ENCODE measurements around the gene PRELID3B.
"Not testable (repeated sequence)": the region's sequence is repeated elsewhere in the genome, so short reads cannot be mapped to it uniquely, and the experiment has no call there.

PRELID3B gene

GRCh38 chr20:59048681-59049030 lies 6.1 kb upstream of the PRELID3B start:
- peak overlapping the region; percentile 19 for H2AFZ ChIP-seq (ENCODE audit: low read length, unreplicated experiment)

GRCh38 chr20:59047938-59048680 lies 5.5 kb upstream of the PRELID3B start:
- H3K27ac ChIP-seq (ENCODE audit: low read depth, low read length) = peak overlapping the region; percentile 24
- H3K27me3 ChIP-seq (ENCODE audit: insufficient read depth, low read length) = peaks cover 18% of the 10 kb centered on the region
- H3K36me3 ChIP-seq (ENCODE audit: insufficient read depth, low read length) = no peaks in the 10 kb centered on the region
- peak overlapping the region; percentile 19 for H2AFZ ChIP-seq (ENCODE audit: low read length, unreplicated experiment)
- H3K79me2 ChIP-seq (ENCODE audit: control insufficient read depth, insufficient read depth, low read length, unreplicated experiment) = no peaks in the 10 kb centered on the region
- peaks cover 13% of the 10 kb centered on the region for H3K4me1 ChIP-seq (ENCODE audit: control insufficient read depth, insufficient read depth, low read length, unreplicated experiment)
- H3K4me3 ChIP-seq (ENCODE audit: low read depth, low read length) = peak overlapping the region; percentile 63

More at GRCh38 chr20:59048681-59049030, 6.1 kb upstream of the PRELID3B start:
- H3K36me3 ChIP-seq (ENCODE audit: insufficient read depth, low read length) = no peaks in the 10 kb centered on the region
- H3K4me1 ChIP-seq (ENCODE audit: control insufficient read depth, insufficient read depth, low read length, unreplicated experiment) = peaks cover 9% of the 10 kb centered on the region
- H3K27ac ChIP-seq (ENCODE audit: low read depth, low read length) = peak overlapping the region; percentile 24
- H3K4me3 ChIP-seq (ENCODE audit: low read depth, low read length) = peak overlapping the region; percentile 63
- no peaks in the 10 kb centered on the region for H3K79me2 ChIP-seq (ENCODE audit: control insufficient read depth, insufficient read depth, low read length, unreplicated experiment)
- H3K27me3 ChIP-seq (ENCODE audit: insufficient read depth, low read length) = peaks cover 22% of the 10 kb centered on the region

- Histone ChIP-seq H2AFZ (ENCODE audit: low read length, unreplicated experiment) (no peak overlapping the region), H3K4me1 (ENCODE audit: control insufficient read depth, insufficient read depth, low read length, unreplicated experiment) (peaks cover 14% of the 10 kb centered on the region), H3K79me2 (ENCODE audit: control insufficient read depth, insufficient read depth, low read length, unreplicated experiment) (peaks cover 8% of the 10 kb centered on the region), H3K27ac (ENCODE audit: low read depth, low read length) (no peak overlapping the region), H3K27me3 (ENCODE audit: insufficient read depth, low read length) (peaks cover 9% of the 10 kb centered on the region; the same call in 1 of the 2 replicates), H3K4me3 (ENCODE audit: low read depth, low read length) (no peak overlapping the region), H3K36me3 (ENCODE audit: insufficient read depth, low read length) (no peaks in the 10 kb centered on the region)
Measured at GRCh38 chr20:59046862-59047261, 4.3 kb upstream of the PRELID3B start.

- Histone ChIP-seq H2AFZ (ENCODE audit: low read length, unreplicated experiment) (no peak overlapping the region), H3K27ac (ENCODE audit: low read depth, low read length) (no peak overlapping the region), H3K4me1 (ENCODE audit: control insufficient read depth, insufficient read depth, low read length, unreplicated experiment) (peaks cover 34% of the 10 kb centered on the region), H3K27me3 (ENCODE audit: insufficient read depth, low read length) (no peaks in the 10 kb centered on the region), H3K79me2 (ENCODE audit: control insufficient read depth, insufficient read depth, low read length, unreplicated experiment) (peaks cover 28% of the 10 kb centered on the region), H3K36me3 (ENCODE audit: insufficient read depth, low read length) (peaks cover 7% of the 10 kb centered on the region; the same call in 1 of the 2 replicates), H3K4me3 (ENCODE audit: low read depth, low read length) (no peak overlapping the region)
Measured at GRCh38 chr20:59044796-59045195, 2.2 kb upstream of the PRELID3B start.

GRCh38 chr20:59044295-59044694 lies 1.7 kb upstream of the PRELID3B start:
- H3K27ac ChIP-seq (ENCODE audit: low read depth, low read length) = no peak overlapping the region
- H3K27me3 ChIP-seq (ENCODE audit: insufficient read depth, low read length) = no peaks in the 10 kb centered on the region
- H3K4me3 ChIP-seq (ENCODE audit: low read depth, low read length) = no peak overlapping the region
- H2AFZ ChIP-seq (ENCODE audit: low read length, unreplicated experiment) = peak overlapping the region; percentile 67
- peaks cover 39% of the 10 kb centered on the region for H3K4me1 ChIP-seq (ENCODE audit: control insufficient read depth, insufficient read depth, low read length, unreplicated experiment)
- peaks cover 7% of the 10 kb centered on the region; the same call in 1 of the 2 replicates for H3K36me3 ChIP-seq (ENCODE audit: insufficient read depth, low read length)
- peaks cover 33% of the 10 kb centered on the region for H3K79me2 ChIP-seq (ENCODE audit: control insufficient read depth, insufficient read depth, low read length, unreplicated experiment)

GRCh38 chr20:59043698-59044097 lies 1.1 kb upstream of the PRELID3B start:
- peaks cover 7% of the 10 kb centered on the region; the same call in 1 of the 2 replicates for H3K36me3 ChIP-seq (ENCODE audit: insufficient read depth, low read length)
- H3K4me3 ChIP-seq (ENCODE audit: low read depth, low read length) = no peak overlapping the region
- H2AFZ ChIP-seq (ENCODE audit: low read length, unreplicated experiment) = peak overlapping the region; percentile 67
- no peak overlapping the region for H3K27ac ChIP-seq (ENCODE audit: low read depth, low read length)
- peaks cover 39% of the 10 kb centered on the region for H3K79me2 ChIP-seq (ENCODE audit: control insufficient read depth, insufficient read depth, low read length, unreplicated experiment)
- H3K27me3 ChIP-seq (ENCODE audit: insufficient read depth, low read length) = no peaks in the 10 kb centered on the region
- H3K4me1 ChIP-seq (ENCODE audit: control insufficient read depth, insufficient read depth, low read length, unreplicated experiment) = peaks cover 40% of the 10 kb centered on the region

- Histone ChIP-seq H3K27me3 (ENCODE audit: insufficient read depth, low read length) (no peaks in the 10 kb centered on the region), H3K36me3 (ENCODE audit: insufficient read depth, low read length) (peaks cover 9% of the 10 kb centered on the region), H2AFZ (ENCODE audit: low read length, unreplicated experiment) (peak overlapping the region; percentile 87), H3K79me2 (ENCODE audit: control insufficient read depth, insufficient read depth, low read length, unreplicated experiment) (peaks cover 46% of the 10 kb centered on the region), H3K27ac (ENCODE audit: low read depth, low read length) (no peak overlapping the region), H3K4me1 (ENCODE audit: control insufficient read depth, insufficient read depth, low read length, unreplicated experiment) (peaks cover 34% of the 10 kb centered on the region), H3K4me3 (ENCODE audit: low read depth, low read length) (peak overlapping the region; percentile 86)
Measured at GRCh38 chr20:59042796-59043631, 428 bp upstream of the PRELID3B start.

- H3K4me1 ChIP-seq (ENCODE audit: control insufficient read depth, insufficient read depth, low read length, unreplicated experiment) = peaks cover 31% of the 10 kb centered on the region
- not testable (repeated sequence) for H2AFZ ChIP-seq (ENCODE audit: low read length, unreplicated experiment); H3K27me3 ChIP-seq (ENCODE audit: insufficient read depth, low read length)
- H3K36me3 ChIP-seq (ENCODE audit: insufficient read depth, low read length) = peaks cover 19% of the 10 kb centered on the region
- peak overlapping the region; percentile 49 for H3K27ac ChIP-seq (ENCODE audit: low read depth, low read length)
- H3K4me3 ChIP-seq (ENCODE audit: low read depth, low read length) = peak overlapping the region; percentile 86
- peaks cover 55% of the 10 kb centered on the region for H3K79me2 ChIP-seq (ENCODE audit: control insufficient read depth, insufficient read depth, low read length, unreplicated experiment)
Measured at GRCh38 chr20:59041487-59041886, 1.1 kb downstream of the PRELID3B start.

GRCh38 chr20:59040667-59041066 lies 1.9 kb downstream of the PRELID3B start:
- H3K4me3 ChIP-seq (ENCODE audit: low read depth, low read length) = peak overlapping the region; percentile 86
- H3K4me1 ChIP-seq (ENCODE audit: control insufficient read depth, insufficient read depth, low read length, unreplicated experiment) = peaks cover 31% of the 10 kb centered on the region
- H3K36me3 ChIP-seq (ENCODE audit: insufficient read depth, low read length) = peaks cover 28% of the 10 kb centered on the region
- H2AFZ ChIP-seq (ENCODE audit: low read length, unreplicated experiment) = no peak overlapping the region
- peaks cover 61% of the 10 kb centered on the region for H3K79me2 ChIP-seq (ENCODE audit: control insufficient read depth, insufficient read depth, low read length, unreplicated experiment)
- no peaks in the 10 kb centered on the region for H3K27me3 ChIP-seq (ENCODE audit: insufficient read depth, low read length)
- no peak overlapping the region for H3K27ac ChIP-seq (ENCODE audit: low read depth, low read length)

- peaks cover 33% of the 10 kb centered on the region for H3K36me3 ChIP-seq (ENCODE audit: insufficient read depth, low read length)
- no peak overlapping the region for H3K27ac ChIP-seq (ENCODE audit: low read depth, low read length)
- 0 out of 2 replicates have a peak overlapping the region, but pooled peaks have one; percentile 24 for H3K4me3 ChIP-seq (ENCODE audit: low read depth, low read length)
- no peaks in the 10 kb centered on the region for H3K27me3 ChIP-seq (ENCODE audit: insufficient read depth, low read length)
- peaks cover 31% of the 10 kb centered on the region for H3K4me1 ChIP-seq (ENCODE audit: control insufficient read depth, insufficient read depth, low read length, unreplicated experiment)
- peaks cover 63% of the 10 kb centered on the region for H3K79me2 ChIP-seq (ENCODE audit: control insufficient read depth, insufficient read depth, low read length, unreplicated experiment)
- no peak overlapping the region for H2AFZ ChIP-seq (ENCODE audit: low read length, unreplicated experiment)
Measured at GRCh38 chr20:59039233-59039632, 3.4 kb downstream of the PRELID3B start.
